Skeletal muscle cell (primary cell): ENCODE measurements around the gene ZNF84.
A peak's percentile ranks its signal among the peaks of the same experiment; 100 is the strongest.

ENCODE experiments used
- DNase-seq: peaks from one replicate; pipeline ENCODE4 v3.0.0-alpha.2; 2010; ENCODE audit warnings: low read depth
- H3K4me3 ChIP-seq: 2 replicates; pipeline ENCODE4 v1.5.1; 2011; ENCODE audit warnings: low read depth, mild to moderate bottlenecking, control low read depth, low read length, moderate library complexity

ZNF84 gene

DNA sequence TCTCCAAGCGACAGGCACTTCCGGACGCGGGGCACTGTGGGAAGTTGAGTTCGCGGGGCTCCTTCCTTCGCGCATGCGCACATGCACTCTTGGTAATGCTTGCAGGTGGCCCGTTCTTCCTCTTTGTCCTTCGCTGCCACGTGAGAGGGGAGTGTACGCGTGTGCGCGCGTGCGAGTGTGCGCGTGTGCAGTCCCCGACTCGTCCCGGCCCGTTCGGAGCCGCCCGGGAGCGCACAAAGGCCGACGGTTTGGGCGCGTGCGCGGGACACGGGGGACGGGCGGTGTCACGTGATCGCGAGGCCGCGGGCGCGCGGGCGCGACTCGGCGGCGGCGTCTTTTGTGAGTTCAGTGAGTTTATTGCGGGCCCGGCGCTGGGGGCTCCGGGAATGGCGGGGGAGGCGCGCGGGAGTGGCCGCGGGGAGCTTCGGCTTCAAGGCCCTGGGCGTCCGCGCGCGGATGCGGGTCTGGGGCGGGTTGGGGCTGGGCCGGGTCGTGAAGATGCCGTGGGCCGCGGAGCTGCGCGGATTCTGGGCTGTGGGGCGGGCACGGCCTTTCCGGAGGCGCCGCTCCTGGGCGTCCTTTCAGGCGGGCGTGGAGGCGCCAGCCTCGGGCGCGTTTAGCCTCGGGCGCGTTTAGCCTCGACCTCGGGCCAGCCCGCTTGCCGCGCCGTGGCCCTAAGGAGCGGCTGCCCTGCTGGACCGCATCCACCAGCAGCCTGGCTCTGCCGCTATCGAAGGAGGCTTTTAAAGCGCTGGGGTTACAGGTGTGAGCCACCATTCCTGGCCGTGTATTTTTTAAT lies at the start of gene ZNF84:
Gene ZNF84 (plus strand): TSS at position 303 of the 799 bp plus-strand sequence. CDS start 3,959 bp downstream, outside the sequence.
- DNase-seq = peak; percentile 96
- H3K4me3 ChIP-seq = peak within 1 kb of the TSS; percentile 81

DNA sequence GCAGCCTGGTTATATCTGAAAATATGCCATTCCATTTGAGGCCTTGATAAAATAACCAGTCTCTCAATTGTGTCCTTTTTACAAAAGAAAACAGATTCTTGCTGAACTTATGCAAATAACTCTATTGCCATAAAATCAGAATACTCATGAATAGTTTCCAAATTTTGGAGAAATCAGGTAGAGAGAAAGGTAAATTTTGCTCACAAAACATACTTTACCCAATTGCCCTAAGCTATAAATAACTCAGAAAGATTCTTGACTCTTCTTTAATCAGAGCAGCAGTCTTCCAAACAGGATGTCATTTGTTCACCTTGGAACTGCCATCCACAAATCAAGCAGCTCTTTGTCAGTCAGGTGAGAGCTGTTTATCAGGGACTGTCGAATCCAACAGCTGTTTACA lies 38.6 kb upstream of the ZNF84 start:
- DNase-seq = no peak
- H3K4me3 ChIP-seq = no peak overlapping the region

DNA sequence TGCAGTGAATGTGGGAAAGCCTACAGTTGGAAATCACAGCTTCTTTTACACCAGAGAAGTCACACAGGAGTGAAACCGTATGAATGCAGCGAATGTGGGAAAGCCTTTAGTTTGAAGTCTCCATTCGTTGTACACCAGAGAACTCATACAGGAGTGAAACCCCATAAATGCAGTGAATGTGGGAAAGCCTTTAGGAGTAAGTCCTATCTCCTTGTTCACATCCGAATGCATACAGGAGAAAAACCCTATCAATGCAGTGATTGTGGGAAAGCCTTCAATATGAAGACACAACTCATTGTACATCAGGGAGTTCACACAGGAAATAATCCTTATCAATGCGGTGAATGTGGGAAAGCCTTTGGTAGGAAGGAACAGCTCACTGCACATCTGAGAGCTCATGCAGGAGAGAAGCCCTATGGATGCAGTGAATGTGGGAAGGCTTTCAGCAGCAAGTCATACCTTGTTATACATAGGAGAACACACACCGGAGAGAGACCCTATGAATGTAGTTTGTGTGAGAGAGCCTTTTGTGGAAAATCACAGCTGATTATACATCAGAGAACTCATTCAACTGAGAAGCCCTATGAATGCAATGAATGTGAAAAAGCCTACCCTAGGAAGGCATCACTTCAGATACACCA lies 26.5 kb upstream of the ZNF84 start:
- DNase-seq = no peak
- H3K4me3 ChIP-seq = no peak overlapping the region

DNA sequence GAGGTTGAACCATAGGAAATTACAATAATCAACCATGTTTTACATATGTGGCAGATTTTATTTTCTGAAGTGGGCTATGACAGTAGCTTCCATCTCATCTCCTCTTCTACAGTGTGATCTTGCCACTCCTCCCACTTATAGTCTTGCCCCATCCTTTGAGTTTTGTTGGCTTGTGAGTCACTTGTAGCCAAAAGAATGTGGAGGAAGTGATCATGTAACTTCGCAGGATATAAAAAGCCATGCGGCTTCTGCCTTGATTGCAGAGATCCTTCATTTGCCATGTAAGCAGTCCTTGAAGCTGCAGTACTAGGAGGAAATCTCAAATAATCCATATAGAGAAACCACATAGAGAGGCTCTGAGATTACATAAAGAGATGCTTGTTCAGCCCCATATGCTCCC lies 13.7 kb upstream of the ZNF84 start:
- DNase-seq = no peak
- no peak overlapping the region for H3K4me3 ChIP-seq

DNA sequence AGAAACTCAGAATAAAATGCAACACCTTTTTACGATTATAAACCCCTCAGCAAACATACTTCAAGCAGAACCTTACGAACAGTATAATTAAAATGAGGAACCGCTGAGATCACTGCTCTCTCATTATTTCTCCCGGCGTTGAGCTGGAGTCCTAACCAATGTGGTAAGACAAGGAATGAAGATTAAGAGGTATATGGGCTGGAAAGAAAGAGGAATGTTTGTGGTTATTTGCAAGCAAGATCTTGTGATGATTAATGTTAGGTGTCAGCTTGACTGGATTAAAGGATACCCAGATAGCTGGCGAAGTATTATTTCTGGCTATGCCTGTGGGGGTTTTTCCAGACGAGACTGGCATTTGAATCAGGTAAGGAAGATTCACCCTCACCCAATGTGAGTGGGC lies 10.3 kb upstream of the ZNF84 start:
- no peak for DNase-seq
- no peak overlapping the region for H3K4me3 ChIP-seq

DNA sequence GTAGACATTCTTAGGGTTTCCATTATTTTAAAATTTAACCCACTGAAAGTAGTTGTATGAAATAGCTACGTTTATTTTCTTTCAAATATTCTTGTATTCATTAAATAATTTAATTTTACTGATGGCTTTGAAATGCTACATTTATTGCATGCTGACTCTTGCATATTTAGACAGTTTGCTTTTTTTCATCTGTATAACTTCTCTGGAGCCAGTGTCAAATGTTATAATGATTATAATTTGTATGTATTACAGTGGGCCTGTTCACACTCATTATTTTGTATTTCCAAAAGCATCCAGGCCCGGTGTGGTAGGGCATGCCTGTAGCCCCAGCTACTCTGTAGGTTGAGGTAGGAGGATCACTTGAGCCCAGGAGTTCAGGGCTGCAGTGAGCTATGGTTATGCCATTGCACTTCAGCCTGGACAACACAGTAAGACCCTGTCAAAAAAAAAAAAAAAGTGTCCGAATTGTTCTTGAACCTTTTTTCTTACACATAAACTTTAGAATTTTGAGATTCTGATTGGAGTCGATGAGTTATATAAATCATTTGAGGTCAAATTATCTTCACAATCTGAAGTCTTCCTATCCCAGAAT lies 905 bp downstream of the ZNF84 start:
- H3K4me3 ChIP-seq = peak overlapping the region; percentile 81
- DNase-seq = no peak

DNA sequence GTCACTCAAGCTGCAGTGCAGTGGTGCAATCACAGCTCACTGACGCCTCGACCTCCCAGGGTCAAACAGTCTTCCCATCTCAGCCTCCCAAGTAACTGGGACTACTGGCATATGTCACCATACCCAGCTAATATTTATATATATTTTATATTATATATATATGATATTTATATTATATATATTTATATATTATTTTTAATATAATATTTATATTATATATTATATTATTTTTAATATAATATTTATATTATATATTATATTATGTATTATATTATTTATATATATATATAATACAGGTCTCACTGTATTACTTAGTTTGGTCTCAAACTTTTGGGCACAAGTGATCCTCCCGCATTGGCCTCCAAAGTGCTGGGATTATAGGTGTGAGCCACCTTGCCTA lies 9.4 kb downstream of the ZNF84 start:
- DNase-seq = no peak
- H3K4me3 ChIP-seq = no peak overlapping the region

DNA sequence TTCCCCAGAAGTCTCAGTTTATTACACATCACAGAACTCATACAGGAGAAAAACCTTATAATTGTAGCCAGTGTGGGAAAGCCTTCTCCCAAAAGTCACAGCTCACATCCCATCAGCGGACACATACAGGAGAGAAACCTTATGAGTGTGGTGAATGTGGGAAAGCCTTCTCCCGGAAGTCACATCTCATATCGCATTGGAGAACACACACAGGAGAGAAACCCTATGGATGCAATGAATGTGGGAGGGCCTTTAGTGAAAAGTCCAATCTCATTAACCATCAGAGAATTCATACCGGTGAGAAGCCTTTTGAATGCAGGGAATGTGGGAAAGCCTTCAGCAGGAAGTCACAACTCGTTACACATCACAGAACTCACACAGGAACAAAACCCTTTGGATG lies 20.1 kb downstream of the ZNF84 start:
- H3K4me3 ChIP-seq = no peak overlapping the region
- no peak for DNase-seq

DNA sequence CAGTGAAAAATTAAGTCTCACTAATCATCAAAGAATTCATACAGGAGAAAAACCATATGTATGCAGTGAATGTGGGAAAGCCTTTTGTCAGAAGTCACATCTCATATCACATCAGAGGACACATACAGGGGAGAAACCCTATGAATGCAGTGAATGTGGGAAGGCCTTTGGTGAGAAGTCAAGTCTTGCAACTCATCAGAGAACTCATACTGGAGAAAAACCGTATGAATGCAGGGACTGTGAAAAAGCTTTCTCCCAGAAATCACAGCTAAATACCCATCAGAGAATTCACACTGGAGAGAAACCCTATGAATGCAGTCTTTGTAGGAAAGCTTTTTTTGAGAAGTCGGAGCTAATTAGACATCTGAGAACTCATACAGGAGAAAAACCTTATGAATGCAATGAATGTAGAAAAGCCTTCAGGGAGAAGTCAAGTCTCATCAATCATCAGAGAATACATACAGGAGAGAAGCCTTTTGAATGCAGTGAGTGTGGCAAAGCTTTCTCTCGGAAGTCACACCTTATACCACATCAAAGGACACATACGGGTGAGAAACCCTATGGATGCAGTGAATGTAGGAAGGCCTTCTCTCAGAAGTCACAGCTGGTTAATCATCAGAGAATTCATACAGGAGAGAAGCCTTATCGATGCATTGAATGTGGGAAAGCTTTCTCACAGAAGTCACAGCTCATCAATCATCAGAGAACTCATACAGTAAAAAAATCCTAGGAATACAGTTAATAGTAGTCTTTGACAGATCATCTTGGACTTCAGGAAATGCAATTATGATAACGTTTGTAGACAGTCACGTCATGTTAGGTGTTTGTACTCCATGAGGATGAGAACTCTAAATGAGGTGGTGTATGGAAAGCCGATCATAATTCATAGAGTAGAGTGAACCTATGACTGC lies 21.1 kb downstream of the ZNF84 start:
- H3K4me3 ChIP-seq = no peak overlapping the region
- DNase-seq = no peak

DNA sequence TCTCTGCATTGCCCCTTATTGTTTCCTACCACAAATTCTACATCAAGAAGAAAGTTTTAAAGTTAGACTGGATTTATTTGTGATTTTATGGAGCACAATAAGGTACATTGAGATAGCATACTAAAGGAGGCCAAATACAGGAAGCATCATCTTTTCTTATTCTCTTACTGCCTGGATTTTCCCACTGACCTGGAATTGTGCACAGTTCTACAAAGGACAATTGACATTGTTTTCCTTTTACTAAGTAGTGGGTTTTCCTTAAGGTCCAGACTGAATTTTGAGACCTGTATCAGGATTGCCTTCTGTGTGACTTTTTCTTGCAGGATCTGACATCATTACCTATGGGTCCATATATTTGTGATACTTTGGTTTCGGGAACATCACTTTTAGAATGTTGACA lies 24.6 kb downstream of the ZNF84 start:
- no peak for DNase-seq
- H3K4me3 ChIP-seq = no peak overlapping the region

DNA sequence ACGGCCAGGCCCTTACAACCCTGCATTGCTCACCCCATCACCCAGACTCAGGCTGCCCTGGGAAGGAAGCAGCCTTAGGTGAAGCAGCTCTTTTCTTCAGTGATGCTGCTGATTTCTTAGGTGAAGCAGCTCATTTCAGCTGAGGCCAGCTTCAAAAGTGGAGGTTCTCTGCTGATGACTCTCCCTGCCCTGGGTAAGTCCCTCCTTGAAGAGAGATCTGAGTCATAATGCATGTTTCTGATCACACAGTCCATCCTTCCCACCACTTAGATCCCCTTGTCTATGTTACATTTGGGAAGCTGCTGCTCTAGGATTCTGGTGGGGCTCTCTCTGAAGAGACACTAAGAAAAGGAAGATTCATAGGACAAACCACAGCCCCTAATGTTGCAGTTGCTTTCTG lies 26.2 kb downstream of the ZNF84 start:
- H3K4me3 ChIP-seq = no peak overlapping the region
- no peak for DNase-seq

DNA sequence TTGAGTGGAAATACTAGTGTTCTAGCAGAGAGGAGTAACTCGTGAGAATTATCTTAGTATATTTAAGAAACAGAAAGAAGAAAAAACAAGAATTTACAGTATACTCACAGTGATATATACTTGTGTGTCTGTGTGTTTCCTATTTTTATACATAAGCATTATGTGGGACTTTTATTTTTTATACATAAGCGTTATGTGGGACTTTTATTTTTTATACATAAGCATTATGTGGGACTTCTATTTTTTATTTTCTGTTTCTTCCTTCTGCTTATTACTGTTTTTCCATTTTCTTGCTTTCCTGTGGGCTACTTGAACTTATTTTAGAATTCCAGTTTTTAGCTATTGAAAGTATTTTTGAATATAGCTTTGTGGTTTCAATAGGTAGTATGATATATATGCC lies 36.5 kb downstream of the ZNF84 start:
- no peak overlapping the region for H3K4me3 ChIP-seq
- no peak for DNase-seq

DNA sequence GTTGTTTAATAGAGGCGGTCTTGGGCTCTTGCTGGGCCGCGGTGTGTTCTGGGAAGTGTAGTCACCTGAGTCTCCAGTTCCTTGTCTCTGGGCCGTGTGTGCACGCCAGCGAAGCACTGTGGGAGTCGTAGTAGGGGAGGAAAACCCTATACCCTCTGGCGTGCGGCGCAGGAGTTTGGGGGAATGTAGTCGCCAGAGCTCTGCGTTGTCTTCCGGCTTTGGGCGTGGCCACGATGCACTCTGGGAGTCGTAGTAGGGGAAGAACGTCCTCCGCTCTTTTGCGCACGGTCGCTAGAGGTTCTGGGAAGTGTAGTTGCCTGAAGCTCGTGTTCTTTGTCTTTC lies 42.7 kb downstream of the ZNF84 start:
- DNase-seq = peak; percentile 99
- H3K4me3 ChIP-seq = peak overlapping the region; percentile 75

DNA sequence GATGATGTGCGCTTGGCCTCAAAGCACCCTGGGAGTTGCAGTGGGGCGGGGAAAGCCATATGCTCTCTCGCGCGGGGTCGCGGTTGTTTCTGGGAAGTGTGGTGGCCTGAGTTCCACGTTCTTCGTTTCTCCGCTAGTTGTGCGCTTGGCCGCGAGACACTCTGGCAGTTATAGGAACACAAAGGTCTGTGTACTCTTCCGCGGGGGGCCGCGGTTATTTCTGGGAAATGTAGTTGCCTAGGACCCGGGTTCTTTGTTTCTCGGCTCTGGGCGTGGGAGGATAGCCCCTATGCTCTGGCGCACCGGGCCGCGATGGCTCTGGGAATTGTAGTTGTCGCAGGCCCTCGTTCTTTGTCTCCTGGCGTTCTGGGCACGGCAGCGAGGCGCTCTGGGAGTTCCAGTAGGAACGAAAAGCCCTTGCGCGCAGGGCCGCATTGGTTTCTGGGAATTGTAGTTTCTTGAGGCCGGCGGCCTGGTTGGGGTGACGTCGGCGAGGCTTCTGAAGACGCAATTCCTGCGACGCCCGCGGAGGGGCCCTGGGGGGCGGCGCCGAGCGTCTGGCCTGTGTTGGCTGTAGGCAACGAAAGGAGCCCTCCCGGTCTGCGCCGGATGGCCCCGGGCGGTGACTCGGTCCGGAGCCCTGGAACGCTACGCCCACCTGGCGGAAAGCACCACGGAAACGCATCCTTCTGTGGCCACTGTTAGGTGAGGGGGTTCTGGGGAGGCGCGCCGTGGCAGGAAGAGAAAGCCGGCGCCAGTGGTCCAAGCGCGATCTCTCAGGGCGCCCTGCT lies 43.3 kb downstream of the ZNF84 start, which contains the start of gene ZNF140:
Gene ZNF140 (plus strand): TSS at position 556 of the 791 bp plus-strand sequence. CDS start 398 bp downstream, outside the sequence.
- peak; percentile 93 for DNase-seq
- peak within 1 kb of the TSS; percentile 75 for H3K4me3 ChIP-seq

DNA sequence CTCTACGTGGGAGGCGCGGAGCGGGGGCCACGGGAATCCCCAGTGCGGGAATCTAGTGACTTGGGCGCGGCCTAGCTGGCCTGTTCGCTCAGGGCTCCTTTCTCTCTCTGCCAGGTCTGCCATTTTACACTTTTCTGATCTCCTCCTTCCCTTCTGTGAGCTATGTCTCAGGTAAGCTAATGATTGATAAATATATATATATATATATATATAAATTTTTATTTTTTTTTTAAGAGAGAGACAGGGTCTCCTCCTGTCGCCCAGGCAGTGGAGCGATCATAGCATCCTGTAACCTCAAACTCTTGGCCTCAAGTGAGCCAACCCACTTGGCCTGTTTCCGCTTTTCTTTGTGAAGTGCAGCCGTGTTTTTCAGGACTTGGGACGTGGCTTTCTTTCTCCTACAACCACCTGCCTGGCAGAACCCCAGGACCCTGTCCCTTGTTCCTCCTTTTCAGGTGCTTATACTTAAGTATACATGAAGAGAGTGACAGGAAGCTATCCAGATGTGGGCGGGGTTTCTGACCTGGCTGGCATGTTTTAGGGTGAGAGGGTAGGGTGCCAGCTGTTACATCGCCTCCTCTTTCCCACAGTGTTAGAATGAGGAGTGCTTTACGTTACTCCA lies 44.0 kb downstream of the ZNF84 start:
- peak overlapping the region; percentile 75 for H3K4me3 ChIP-seq
- DNase-seq = no peak

DNA sequence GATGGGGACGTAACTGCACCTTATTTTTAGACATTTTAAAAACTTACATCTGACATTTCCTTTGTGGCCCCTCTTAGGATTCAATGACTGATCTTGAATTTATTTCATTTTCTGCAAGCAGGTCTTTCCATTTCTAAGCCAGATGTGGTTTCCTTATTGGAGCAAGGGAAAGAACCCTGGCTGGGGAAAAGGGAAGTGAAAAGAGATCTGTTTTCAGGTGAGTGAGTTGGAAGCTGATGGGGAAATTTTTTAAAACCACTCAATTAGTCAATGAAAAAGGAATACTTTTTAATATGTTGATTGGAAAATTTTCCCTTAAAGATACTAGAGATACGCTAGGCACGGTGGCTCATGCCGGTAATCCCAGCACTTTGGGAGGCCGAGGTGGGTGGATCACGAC lies 46.0 kb downstream of the ZNF84 start:
- no peak for DNase-seq
- H3K4me3 ChIP-seq = no peak overlapping the region

DNA sequence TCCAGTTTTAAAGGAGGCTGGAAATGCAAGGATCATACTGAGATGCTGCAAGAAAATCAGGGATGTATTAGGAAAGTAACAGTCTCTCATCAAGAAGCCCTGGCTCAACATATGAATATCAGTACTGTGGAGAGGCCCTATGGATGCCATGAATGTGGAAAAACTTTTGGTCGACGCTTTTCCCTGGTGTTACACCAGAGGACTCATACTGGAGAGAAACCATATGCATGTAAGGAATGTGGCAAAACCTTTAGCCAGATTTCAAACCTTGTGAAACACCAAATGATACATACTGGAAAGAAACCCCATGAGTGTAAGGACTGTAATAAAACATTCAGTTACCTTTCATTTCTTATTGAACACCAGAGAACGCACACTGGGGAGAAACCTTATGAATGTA lies 68.3 kb downstream of the ZNF84 start:
- no peak for DNase-seq
- no peak overlapping the region for H3K4me3 ChIP-seq

DNA sequence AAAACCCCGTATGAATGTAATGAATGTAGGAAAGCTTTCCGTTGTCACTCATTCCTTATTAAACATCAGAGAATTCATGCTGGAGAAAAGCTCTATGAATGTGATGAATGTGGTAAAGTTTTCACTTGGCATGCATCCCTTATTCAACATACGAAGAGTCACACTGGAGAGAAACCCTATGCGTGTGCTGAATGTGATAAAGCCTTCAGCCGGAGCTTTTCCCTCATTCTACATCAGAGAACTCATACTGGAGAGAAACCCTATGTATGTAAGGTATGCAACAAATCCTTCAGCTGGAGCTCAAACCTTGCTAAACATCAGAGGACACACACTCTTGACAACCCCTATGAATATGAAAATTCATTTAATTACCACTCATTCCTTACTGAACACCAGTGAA lies 68.9 kb downstream of the ZNF84 start:
- no peak for DNase-seq

DNA sequence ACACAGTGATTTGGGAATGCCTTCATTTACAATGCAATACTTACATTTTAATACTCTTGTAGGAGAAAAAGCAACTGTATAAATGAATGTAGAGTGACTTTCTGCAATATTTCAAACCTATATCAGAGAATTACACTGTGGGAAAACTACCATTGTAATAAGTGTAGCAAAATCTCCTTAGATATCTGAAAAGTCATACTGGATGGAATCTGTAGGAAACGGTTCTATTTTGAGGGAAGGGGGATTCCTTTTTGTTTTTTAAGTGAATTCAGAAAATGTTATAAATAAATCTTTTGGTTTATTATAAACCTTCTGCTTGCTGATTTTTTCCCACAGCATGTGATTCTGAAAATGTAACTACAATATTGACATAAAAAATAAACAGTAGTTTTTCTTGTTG lies 69.8 kb downstream of the ZNF84 start:
- DNase-seq = no peak
- H3K4me3 ChIP-seq = no peak overlapping the region

More for the DNA sequence above, 68.9 kb downstream of the ZNF84 start:
- H3K4me3 ChIP-seq = no peak overlapping the region
